Body of pancreas (tissue), 4 donors: ENCODE results near the gene SOCS6.

Experiments used
- POLR2A ChIP-seq, 3 donors: fragments of 450-650 bp; IDR thresholded peaks; one replicate each; pipeline ENCODE4 v1.6.1; 2016; ENCODE audit warnings: antibody characterized with exemption in 3 of 3, mild to moderate bottlenecking in 2 of 3
- TF ChIP-seq, protein P1 (sequence below), 7 experiments: fragments of 450-650 bp in 4 of 7; fragments of 200-600 bp in 3 of 7; sonication (generic) in 3 of 7; IDR thresholded peaks; one replicate each; pipeline ENCODE4 v1.5.1; 2016 to 2019; ENCODE audit warnings: antibody characterized with exemption in 7 of 7

DNA sequence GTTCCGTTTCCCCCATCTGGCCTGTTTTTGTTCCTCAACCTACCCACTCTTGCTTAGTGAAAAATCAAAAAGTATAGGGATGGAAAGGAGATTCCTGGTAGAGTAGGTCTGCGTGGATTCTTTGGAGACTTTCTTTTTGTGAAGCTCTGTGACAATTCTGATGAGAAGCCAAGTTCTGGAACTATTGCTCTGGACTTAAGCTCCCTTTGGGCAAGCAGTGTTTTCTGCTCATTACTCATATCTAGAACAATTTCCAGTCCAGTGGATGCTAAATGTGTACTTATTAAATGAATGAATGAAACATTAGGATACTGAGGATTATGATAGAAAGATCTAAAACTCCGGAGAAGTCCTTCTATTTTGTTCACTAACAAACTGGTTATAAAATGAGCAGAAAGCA lies 76.5 kb downstream of the SOCS6 start:
- TF ChIP-seq, protein P1, sequence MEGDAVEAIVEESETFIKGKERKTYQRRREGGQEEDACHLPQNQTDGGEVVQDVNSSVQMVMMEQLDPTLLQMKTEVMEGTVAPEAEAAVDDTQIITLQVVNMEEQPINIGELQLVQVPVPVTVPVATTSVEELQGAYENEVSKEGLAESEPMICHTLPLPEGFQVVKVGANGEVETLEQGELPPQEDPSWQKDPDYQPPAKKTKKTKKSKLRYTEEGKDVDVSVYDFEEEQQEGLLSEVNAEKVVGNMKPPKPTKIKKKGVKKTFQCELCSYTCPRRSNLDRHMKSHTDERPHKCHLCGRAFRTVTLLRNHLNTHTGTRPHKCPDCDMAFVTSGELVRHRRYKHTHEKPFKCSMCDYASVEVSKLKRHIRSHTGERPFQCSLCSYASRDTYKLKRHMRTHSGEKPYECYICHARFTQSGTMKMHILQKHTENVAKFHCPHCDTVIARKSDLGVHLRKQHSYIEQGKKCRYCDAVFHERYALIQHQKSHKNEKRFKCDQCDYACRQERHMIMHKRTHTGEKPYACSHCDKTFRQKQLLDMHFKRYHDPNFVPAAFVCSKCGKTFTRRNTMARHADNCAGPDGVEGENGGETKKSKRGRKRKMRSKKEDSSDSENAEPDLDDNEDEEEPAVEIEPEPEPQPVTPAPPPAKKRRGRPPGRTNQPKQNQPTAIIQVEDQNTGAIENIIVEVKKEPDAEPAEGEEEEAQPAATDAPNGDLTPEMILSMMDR (IDR thresholded peaks at IDR 0.05) = no peak
- TF ChIP-seq POLR2A (IDR thresholded peaks at IDR 0.05) = no peak
